Measurements from ENCODE around the gene EFNA3.

GRCh38 chr1:155039308-155039669 is 39.3 kb upstream of the EFNA3 start:
- no peak for TF ChIP-seq KAT7 (CRISPR knock-in tag; IDR thresholded peaks at IDR 0.05; ENCODE audit: borderline replicate concordance)
- TF ChIP-seq NRF1 (conservative IDR thresholded peaks at IDR 0.05 in 1 of 2, IDR thresholded peaks at IDR 0.05 in 1 of 2): no peak
